B cell (primary cell): ENCODE results near the gene APRT.

Experiments
- CTCF ChIP-seq: fragments of 200-600 bp; IDR thresholded peaks from one replicate; pipeline ENCODE4 v1.8.0; 2022; ENCODE audit warnings: antibody characterized with exemption, mild to moderate bottlenecking
- EZH2 ChIP-seq: IDR thresholded peaks from 2 replicates; pipeline ENCODE4 v1.6.1; 2012; ENCODE audit warnings: borderline replicate concordance, low read depth, mild to moderate bottlenecking, moderate library complexity, low read length; ENCODE audit not compliant: insufficient read depth, poor library complexity, severe bottlenecking

DNA sequence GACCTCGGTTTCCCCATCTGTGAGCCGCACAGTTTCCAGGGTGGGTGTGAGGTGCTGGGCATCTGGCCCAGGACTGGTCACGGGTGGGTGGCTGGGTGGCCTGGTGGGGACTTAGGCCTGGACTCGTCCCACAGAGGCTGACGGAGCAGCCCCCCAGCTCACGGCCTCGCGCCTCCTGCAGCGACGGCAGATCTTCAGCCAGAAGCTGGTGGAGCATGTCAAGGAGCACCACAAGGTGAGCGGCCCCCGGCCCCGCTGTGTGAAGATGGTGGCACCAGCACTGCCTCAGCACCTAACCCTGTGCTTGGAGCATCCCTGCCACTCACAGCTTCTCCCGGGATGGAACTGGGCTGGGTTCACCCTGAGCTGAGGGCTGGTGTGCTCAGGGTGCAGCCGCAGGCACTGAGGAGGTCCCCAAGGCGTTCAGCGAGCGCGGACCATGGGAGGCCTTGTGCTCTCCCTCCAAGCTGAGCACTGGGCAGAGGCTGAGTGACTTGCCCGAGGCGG is 5.8 kb downstream of the APRT start:
- TF ChIP-seq EZH2 (no peak), CTCF (no peak)
